ENCODE results near the gene TMEM223.

DNA sequence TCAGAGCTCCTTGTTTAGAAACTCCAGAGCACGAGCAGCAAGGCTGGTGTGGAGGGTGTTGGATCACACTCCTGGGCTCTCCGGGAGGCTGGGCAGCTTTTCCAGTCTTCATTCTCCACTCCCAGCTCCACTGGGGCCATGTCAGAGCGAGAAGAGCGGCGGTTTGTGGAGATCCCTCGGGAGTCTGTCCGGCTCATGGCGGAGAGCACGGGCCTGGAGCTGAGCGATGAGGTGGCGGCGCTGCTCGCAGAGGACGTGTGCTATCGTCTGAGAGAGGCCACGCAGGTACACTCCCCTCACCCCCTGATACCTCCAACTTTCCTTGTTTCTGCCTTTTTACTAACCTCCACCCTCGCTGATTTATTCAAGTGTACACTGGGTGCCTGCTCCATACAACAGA, 16.2 kb downstream of the TMEM223 start:
- TF ChIP-seq, protein P1, sequence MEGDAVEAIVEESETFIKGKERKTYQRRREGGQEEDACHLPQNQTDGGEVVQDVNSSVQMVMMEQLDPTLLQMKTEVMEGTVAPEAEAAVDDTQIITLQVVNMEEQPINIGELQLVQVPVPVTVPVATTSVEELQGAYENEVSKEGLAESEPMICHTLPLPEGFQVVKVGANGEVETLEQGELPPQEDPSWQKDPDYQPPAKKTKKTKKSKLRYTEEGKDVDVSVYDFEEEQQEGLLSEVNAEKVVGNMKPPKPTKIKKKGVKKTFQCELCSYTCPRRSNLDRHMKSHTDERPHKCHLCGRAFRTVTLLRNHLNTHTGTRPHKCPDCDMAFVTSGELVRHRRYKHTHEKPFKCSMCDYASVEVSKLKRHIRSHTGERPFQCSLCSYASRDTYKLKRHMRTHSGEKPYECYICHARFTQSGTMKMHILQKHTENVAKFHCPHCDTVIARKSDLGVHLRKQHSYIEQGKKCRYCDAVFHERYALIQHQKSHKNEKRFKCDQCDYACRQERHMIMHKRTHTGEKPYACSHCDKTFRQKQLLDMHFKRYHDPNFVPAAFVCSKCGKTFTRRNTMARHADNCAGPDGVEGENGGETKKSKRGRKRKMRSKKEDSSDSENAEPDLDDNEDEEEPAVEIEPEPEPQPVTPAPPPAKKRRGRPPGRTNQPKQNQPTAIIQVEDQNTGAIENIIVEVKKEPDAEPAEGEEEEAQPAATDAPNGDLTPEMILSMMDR (IDR thresholded peaks at IDR 0.05; ENCODE audit: low read length): no peak
- no peak for TF ChIP-seq EZH2 (IDR thresholded peaks at IDR 0.05; ENCODE audit: borderline replicate concordance, low read length)

Measured in OCI-LY1 (cell line).